DOHH2 (cell line): ENCODE results near the gene FN1.

Source experiments
- CTCF ChIP-seq: fragments of 200-600 bp; sonication (generic); IDR thresholded peaks from one replicate; pipeline ENCODE4 v1.5.1; 2014; ENCODE audit warnings: antibody characterized with exemption, mild to moderate bottlenecking, low read depth, low read length; ENCODE audit not compliant: poor library complexity, severe bottlenecking
- EZH2phosphoT487 ChIP-seq: fragments of 200-600 bp; sonication (generic); IDR thresholded peaks from 2 replicates; pipeline ENCODE4 v1.6.1; 2017; ENCODE audit warnings: borderline replicate concordance, mild to moderate bottlenecking, antibody characterized with exemption, low read length, moderate library complexity, mixed read lengths

- TF ChIP-seq CTCF (no peak), EZH2phosphoT487 (no peak)
Observed at GRCh38 chr2:215416656-215417055, 19.2 kb downstream of the FN1 start.
